Hematopoietic multipotent progenitor cell treated with erythropoietin and hydrocortisone succinate and interleukin-3 and kit ligand, for 6 days (in vitro differentiated cells): Measurements from ENCODE around the gene ACAP1.
"Not testable (repeated sequence)": the region's sequence is repeated elsewhere in the genome, so short reads cannot be mapped to it uniquely, and the experiment has no call there.

Experiments used
- DNase-seq: peaks from one replicate; pipeline ENCODE4 v3.0.0-alpha.2; 2015

The ACAP1 gene

GRCh38 chr17:7356756-7357155, 20.4 kb downstream of the ACAP1 start:
- no peak for DNase-seq

GRCh38 chr17:7357381-7357780, 21.1 kb downstream of the ACAP1 start:
- no peak for DNase-seq

- DNase-seq = no peak
Observed at GRCh38 chr17:7361906-7362305, 25.6 kb downstream of the ACAP1 start.

- no peak for DNase-seq
Observed at GRCh38 chr17:7363311-7363710, 27.0 kb downstream of the ACAP1 start.

- DNase-seq = not testable (repeated sequence)
Observed at GRCh38 chr17:7365963-7366362, 29.6 kb downstream of the ACAP1 start.

GRCh38 chr17:7367083-7367482, 30.8 kb downstream of the ACAP1 start:
- DNase-seq = no peak

- DNase-seq = no peak
Observed at GRCh38 chr17:7367918-7368598, 31.7 kb downstream of the ACAP1 start.

GRCh38 chr17:7368599-7368994, 32.3 kb downstream of the ACAP1 start:
- DNase-seq = not testable (repeated sequence)

GRCh38 chr17:7369825-7370224, 33.5 kb downstream of the ACAP1 start:
- no peak for DNase-seq

- DNase-seq = no peak
Observed at GRCh38 chr17:7370853-7371252, 34.5 kb downstream of the ACAP1 start.

GRCh38 chr17:7374353-7374752, 38.0 kb downstream of the ACAP1 start:
- DNase-seq = no peak

- DNase-seq = no peak
Observed at GRCh38 chr17:7379134-7379533, 42.8 kb downstream of the ACAP1 start.

- no peak for DNase-seq
Observed at GRCh38 chr17:7380321-7380720, 44.0 kb downstream of the ACAP1 start.

- DNase-seq = no peak
Observed at GRCh38 chr17:7380855-7381683, 44.7 kb downstream of the ACAP1 start, which contains the start of gene TNK1. Gene TNK1 (plus strand): TSS chr17:7381089. CDS start chr17:7382927, 1,838 bp downstream.

GRCh38 chr17:7382901-7383300, 46.6 kb downstream of the ACAP1 start:
- no peak for DNase-seq

- DNase-seq = no peak
Observed at GRCh38 chr17:7383371-7383741, 47.0 kb downstream of the ACAP1 start.

GRCh38 chr17:7383742-7384488, 47.6 kb downstream of the ACAP1 start:
- peak; percentile 70 for DNase-seq

- DNase-seq = no peak
Observed at GRCh38 chr17:7384489-7385081, 48.3 kb downstream of the ACAP1 start.

GRCh38 chr17:7388856-7389255, 52.5 kb downstream of the ACAP1 start:
- no peak for DNase-seq

GRCh38 chr17:7389924-7390910, 53.9 kb downstream of the ACAP1 start:
- DNase-seq = no peak

- DNase-seq = no peak
Observed at GRCh38 chr17:7391307-7391706, 55.0 kb downstream of the ACAP1 start.
